PFSK-1 (cell line): ENCODE measurements around the gene GPR87.

Source experiments
- FOXP2 ChIP-seq: optimal IDR thresholded peaks from 2 replicates; pipeline ENCODE3; 2011; ENCODE audit warnings: borderline replicate concordance, control low read depth, inconsistent platforms; ENCODE audit not compliant: insufficient read depth; ENCODE audit errors: extremely low read length, extremely low read depth
- POLR2AphosphoS5 ChIP-seq: IDR thresholded peaks from 2 replicates; pipeline ENCODE4 v1.6.1; 2012; ENCODE audit warnings: low read depth, mild to moderate bottlenecking, control low read depth, low read length, moderate library complexity
- SIN3A ChIP-seq: IDR thresholded peaks from 2 replicates; pipeline ENCODE4 v1.6.1; 2012; ENCODE audit warnings: mild to moderate bottlenecking, low read length, moderate library complexity, borderline replicate concordance; ENCODE audit not compliant: insufficient read depth
- TAF1 ChIP-seq: IDR thresholded peaks from 2 replicates; pipeline ENCODE4 v1.6.1; 2012; ENCODE audit warnings: low read length, control low read depth, borderline replicate concordance; ENCODE audit not compliant: insufficient read depth
- TF ChIP-seq, protein P1 (sequence below), 2 experiments: IDR thresholded peaks; 2 replicates each; pipeline versions ENCODE4 v1.6.1 to v1.8.0; 2011 to 2012; ENCODE audit warnings: low read depth in 2 of 2, low read length in 2 of 2, control low read depth in 1 of 2, inconsistent platforms in 1 of 2, mild to moderate bottlenecking in 1 of 2, moderate library complexity in 1 of 2; ENCODE audit not compliant: insufficient read depth in 1 of 2

The GPR87 gene

DNA sequence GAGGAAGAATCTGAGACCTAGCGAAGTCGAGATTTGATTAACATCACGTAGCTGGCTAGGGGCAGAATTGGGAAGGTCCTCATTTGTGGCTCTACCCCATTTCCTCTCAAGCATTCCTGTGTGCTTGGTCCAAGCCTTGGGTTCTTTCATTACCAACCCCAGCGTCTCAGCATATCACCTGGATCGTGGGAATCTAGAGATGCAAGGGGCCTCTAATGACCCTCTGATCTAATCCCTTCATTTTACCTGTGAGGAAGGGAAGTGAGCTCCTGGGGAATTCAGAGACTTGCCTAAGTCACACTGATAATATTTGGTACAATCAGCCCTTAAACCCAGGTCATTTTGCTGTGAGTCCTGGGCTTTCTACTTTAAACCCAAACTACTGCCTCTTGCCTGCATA is 2.0 kb downstream of the GPR87 start:
- TF ChIP-seq, protein P1, sequence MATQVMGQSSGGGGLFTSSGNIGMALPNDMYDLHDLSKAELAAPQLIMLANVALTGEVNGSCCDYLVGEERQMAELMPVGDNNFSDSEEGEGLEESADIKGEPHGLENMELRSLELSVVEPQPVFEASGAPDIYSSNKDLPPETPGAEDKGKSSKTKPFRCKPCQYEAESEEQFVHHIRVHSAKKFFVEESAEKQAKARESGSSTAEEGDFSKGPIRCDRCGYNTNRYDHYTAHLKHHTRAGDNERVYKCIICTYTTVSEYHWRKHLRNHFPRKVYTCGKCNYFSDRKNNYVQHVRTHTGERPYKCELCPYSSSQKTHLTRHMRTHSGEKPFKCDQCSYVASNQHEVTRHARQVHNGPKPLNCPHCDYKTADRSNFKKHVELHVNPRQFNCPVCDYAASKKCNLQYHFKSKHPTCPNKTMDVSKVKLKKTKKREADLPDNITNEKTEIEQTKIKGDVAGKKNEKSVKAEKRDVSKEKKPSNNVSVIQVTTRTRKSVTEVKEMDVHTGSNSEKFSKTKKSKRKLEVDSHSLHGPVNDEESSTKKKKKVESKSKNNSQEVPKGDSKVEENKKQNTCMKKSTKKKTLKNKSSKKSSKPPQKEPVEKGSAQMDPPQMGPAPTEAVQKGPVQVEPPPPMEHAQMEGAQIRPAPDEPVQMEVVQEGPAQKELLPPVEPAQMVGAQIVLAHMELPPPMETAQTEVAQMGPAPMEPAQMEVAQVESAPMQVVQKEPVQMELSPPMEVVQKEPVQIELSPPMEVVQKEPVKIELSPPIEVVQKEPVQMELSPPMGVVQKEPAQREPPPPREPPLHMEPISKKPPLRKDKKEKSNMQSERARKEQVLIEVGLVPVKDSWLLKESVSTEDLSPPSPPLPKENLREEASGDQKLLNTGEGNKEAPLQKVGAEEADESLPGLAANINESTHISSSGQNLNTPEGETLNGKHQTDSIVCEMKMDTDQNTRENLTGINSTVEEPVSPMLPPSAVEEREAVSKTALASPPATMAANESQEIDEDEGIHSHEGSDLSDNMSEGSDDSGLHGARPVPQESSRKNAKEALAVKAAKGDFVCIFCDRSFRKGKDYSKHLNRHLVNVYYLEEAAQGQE (IDR thresholded peaks at IDR 0.05; ENCODE audit: insufficient read depth in 1 of 2, low read depth in 2 of 2, low read length in 2 of 2), result no peak
- TF ChIP-seq POLR2AphosphoS5 (no peak), TAF1 (no peak), SIN3A (no peak), FOXP2 (no peak)

DNA sequence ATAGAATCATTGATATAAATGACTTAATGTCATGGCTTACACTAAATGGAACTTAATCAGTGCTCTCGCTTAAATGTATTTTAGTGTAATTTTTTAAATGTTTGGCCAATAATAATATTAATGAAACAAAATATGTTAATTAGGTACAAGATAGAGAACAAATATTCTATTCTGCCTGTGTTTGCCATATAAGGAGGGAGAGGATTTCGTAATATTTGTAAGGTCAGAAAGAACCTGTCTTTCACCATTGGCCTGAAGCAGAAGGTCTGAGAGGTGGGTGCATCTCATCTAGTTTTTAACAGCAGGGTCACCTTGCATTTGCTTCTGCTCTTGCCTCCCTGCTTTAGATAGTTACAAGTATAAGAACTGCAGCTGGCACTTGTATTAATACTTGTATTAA is 2.5 kb downstream of the GPR87 start:
- TF ChIP-seq SIN3A (no peak), TAF1 (no peak), POLR2AphosphoS5 (no peak), FOXP2 (no peak)
- TF ChIP-seq, protein P1 (IDR thresholded peaks at IDR 0.05; ENCODE audit: insufficient read depth in 1 of 2, low read depth in 2 of 2, low read length in 2 of 2), result no peak

DNA sequence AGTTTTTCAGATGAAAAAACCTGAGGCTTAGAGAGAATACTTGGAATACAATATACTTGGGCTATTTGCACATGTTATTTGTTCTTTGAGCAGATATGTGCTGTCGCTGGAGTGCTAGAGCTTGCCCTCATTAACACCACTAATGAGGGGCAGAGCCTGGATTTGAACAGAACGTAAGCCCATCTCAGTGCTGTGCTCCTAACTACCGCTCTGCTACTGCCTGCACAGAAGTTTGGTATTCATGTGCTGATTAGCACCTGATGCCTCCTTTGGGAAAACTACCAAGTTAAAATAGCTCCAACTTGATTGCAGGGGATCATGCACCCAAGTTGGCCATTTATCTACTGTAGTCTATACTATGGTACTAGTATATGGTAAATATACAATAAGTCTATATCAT is 3.6 kb downstream of the GPR87 start:
- no peak for TF ChIP-seq FOXP2
- no peak for TF ChIP-seq POLR2AphosphoS5
- TF ChIP-seq, protein P1 (IDR thresholded peaks at IDR 0.05; ENCODE audit: insufficient read depth in 1 of 2, low read depth in 2 of 2, low read length in 2 of 2), result no peak
- TF ChIP-seq SIN3A, result no peak
- no peak for TF ChIP-seq TAF1

DNA sequence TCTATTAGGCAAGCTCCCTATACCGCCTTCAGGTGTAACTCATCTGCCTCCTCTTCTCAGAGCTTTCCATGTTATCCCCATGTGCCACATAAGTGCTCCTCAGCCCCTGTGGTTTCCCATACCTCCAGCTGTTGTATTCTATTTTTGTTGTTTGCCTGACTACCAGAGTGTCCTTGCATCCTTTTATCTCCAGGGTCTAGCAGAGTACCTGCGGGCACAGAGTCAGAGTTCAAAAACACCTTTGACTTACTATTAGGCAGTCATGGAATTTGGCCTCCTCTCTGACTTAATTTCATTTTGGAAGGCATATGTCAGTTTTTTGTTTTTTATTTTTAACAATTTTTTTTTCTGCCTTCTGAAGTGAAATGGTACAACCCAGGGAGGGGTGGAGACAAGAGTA is 7.1 kb downstream of the GPR87 start:
- TF ChIP-seq, protein P1 (IDR thresholded peaks at IDR 0.05; ENCODE audit: insufficient read depth in 1 of 2, low read depth in 2 of 2, low read length in 2 of 2), result no peak
- no peak for TF ChIP-seq TAF1
- TF ChIP-seq FOXP2, result no peak
- TF ChIP-seq POLR2AphosphoS5, result no peak
- TF ChIP-seq SIN3A, result no peak
